NCI-H446 treated with DMSO at 0.1 percent for 48 hours (cell line): ENCODE results near the gene CPT1A.

Experiments
- DNase-seq: peaks from one replicate; lab custom pipeline; 2025; lab: John Stamatoyannopoulos, UW

The CPT1A gene

GRCh38 chr11:68757711-68758110, 84.0 kb downstream of the CPT1A start:
- DNase-seq: no peak

GRCh38 chr11:68756171-68756766, 85.4 kb downstream of the CPT1A start:
- no peak for DNase-seq

GRCh38 chr11:68753300-68753699, 88.4 kb downstream of the CPT1A start:
- DNase-seq: no peak

- DNase-seq: no peak
These were observed 90.3 kb downstream of the CPT1A start, which contains the start of gene TESMIN for GRCh38 chr11:68751331-68751856. Gene TESMIN, minus strand, starts transcription at chr11:68751520. Its CDS starts 860 bp downstream, at chr11:68750660.

- DNase-seq: no peak
These were observed 90.8 kb downstream of the CPT1A start for GRCh38 chr11:68751004-68751325.

GRCh38 chr11:68750195-68751003, 91.3 kb downstream of the CPT1A start:
- no peak for DNase-seq

- no peak for DNase-seq
These were observed 92.2 kb downstream of the CPT1A start for GRCh38 chr11:68749229-68750123.

GRCh38 chr11:68748061-68748460, 93.7 kb downstream of the CPT1A start:
- DNase-seq: no peak

- no peak for DNase-seq
These were observed 98.2 kb downstream of the CPT1A start for GRCh38 chr11:68743539-68743938.

- no peak for DNase-seq
These were observed 100.3 kb downstream of the CPT1A start for GRCh38 chr11:68741463-68741862.

- DNase-seq: no peak
These were observed 106.1 kb downstream of the CPT1A start for GRCh38 chr11:68735646-68736045.

- no peak for DNase-seq
These were observed 106.6 kb downstream of the CPT1A start for GRCh38 chr11:68735125-68735524.

- DNase-seq: no peak
These were observed 107.6 kb downstream of the CPT1A start for GRCh38 chr11:68734111-68734510.

- DNase-seq: no peak
These were observed 113.9 kb downstream of the CPT1A start for GRCh38 chr11:68727783-68728182.

- DNase-seq: no peak
These were observed 117.4 kb downstream of the CPT1A start for GRCh38 chr11:68724293-68724692.

GRCh38 chr11:68722143-68722542, 119.6 kb downstream of the CPT1A start:
- no peak for DNase-seq

GRCh38 chr11:68721075-68721474, 120.6 kb downstream of the CPT1A start:
- DNase-seq: no peak

GRCh38 chr11:68715456-68716122, 126.1 kb downstream of the CPT1A start:
- no peak for DNase-seq

GRCh38 chr11:68714060-68714856, 127.5 kb downstream of the CPT1A start:
- no peak for DNase-seq

GRCh38 chr11:68711114-68711513, 130.6 kb downstream of the CPT1A start:
- DNase-seq: no peak

GRCh38 chr11:68710409-68710808, 131.3 kb downstream of the CPT1A start:
- no peak for DNase-seq
